Stomach smooth muscle (tissue), 2 donors: ENCODE results near the gene TPST1.

Experiments used
- H3K27ac ChIP-seq: one replicate; pipeline ENCODE4 v1.7.0; 2013; ENCODE audit warnings: mild to moderate bottlenecking, low read length, inconsistent platforms
- H3K27me3 ChIP-seq, 2 donors: one replicate each; pipeline ENCODE4 v1.7.0; 2013; ENCODE audit warnings: low read length in 2 of 2; ENCODE audit not compliant: insufficient read depth in 2 of 2, control insufficient read depth in 1 of 2
- H3K36me3 ChIP-seq, 2 donors: one replicate each; pipeline ENCODE4 v1.7.0; 2013; ENCODE audit warnings: low read length in 2 of 2; ENCODE audit not compliant: control insufficient read depth in 2 of 2, insufficient read depth in 2 of 2
- H3K4me1 ChIP-seq: one replicate; pipeline ENCODE4 v1.7.0; 2013; ENCODE audit warnings: low read length; ENCODE audit not compliant: control insufficient read depth, insufficient read depth
- H3K4me3 ChIP-seq, 2 donors: one replicate each; pipeline ENCODE4 v1.7.0; 2013; ENCODE audit warnings: low read length in 2 of 2
- H3K9ac ChIP-seq, 2 donors: one replicate each; pipeline ENCODE4 v1.7.0; 2013; ENCODE audit warnings: low read length in 2 of 2, mild to moderate bottlenecking in 1 of 2
- H3K9me3 ChIP-seq, 2 donors: one replicate each; pipeline ENCODE4 v1.7.0; 2013; ENCODE audit warnings: low read length in 2 of 2; ENCODE audit not compliant: control insufficient read depth in 2 of 2
- donor health status: healthy.
- donor health status: Pancreatic carcinoma.

The TPST1 gene

DNA sequence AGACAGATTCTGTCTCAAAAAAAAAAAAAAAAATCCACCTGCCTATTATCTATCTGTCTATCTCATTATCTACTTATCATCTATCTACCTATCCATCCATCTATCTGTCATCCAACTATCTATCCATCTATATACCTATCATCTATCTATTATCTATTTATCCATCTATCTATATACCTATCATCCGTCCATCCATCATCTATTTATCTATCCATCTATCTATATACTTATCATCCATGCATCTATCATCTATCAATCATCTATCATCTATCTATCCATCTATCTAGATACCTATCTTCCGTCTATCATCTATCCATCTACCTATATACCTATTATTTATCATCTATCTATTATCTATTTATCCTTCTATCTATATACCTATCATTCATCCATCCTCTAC is 16.5 kb upstream of the TPST1 start:
- no peaks in the 10 kb centered on the region for H3K36me3 ChIP-seq
- no peak overlapping the region for H3K27ac ChIP-seq
- no peaks in the 10 kb centered on the region for H3K4me1 ChIP-seq
- peaks cover 0 to 4% of the 10 kb centered on the region in 2 donors for H3K9me3 ChIP-seq
- no peaks in the 10 kb centered on the region for H3K27me3 ChIP-seq
- no peak overlapping the region for H3K4me3 ChIP-seq
- H3K9ac ChIP-seq = no peak overlapping the region

- Histone ChIP-seq H3K4me3 (no peak overlapping the region), H3K27ac (no peak overlapping the region), H3K27me3 (no peaks in the 10 kb centered on the region)
These were observed 15.2 kb upstream of the TPST1 start for GRCh38 chr7:66189695-66190503.

GRCh38 chr7:66190504-66190857 is 14.7 kb upstream of the TPST1 start:
- no peaks in the 10 kb centered on the region for H3K4me1 ChIP-seq
- H3K9ac ChIP-seq = no peak overlapping the region
- H3K9me3 ChIP-seq = peaks cover 0 to 4% of the 10 kb centered on the region in 2 donors
- no peak overlapping the region for H3K4me3 ChIP-seq
- no peaks in the 10 kb centered on the region for H3K27me3 ChIP-seq
- H3K27ac ChIP-seq = no peak overlapping the region
- H3K36me3 ChIP-seq = no peaks in the 10 kb centered on the region

More at GRCh38 chr7:66189695-66190503, 15.2 kb upstream of the TPST1 start:
- H3K9ac ChIP-seq = no peak overlapping the region
- peaks cover 0 to 4% of the 10 kb centered on the region in 2 donors for H3K9me3 ChIP-seq
- no peaks in the 10 kb centered on the region for H3K36me3 ChIP-seq
- no peaks in the 10 kb centered on the region for H3K4me1 ChIP-seq

DNA sequence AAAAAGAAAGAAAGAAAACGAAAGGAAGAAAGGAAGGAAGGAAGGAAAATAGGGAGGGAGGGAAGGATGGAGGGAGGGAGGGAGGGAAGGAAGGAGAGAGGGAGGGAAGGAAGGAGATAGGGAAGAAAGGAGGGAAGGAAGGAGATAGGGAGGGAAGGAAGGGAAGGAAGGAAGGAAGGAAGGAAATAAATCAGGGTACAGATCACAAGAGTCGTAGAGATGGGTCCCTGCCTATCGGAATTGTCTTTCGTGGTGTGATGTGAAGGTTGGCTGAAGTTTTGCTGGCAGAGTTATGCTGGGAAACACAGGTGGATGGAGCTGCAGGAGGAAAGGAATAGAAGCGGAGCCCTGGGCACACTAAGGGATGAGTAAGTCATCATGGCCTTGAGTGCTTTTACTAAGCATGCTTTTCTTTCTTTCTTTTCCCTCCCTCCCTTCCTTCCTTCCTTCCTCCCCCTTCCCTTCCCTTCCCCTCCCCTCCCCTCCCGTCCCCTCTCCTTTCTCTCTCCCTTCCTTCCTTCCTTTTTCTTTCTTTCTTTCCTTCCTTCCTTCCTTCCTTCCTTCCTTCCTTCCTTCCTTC is 11.9 kb upstream of the TPST1 start:
- H3K27me3 ChIP-seq = no peaks in the 10 kb centered on the region
- H3K9me3 ChIP-seq = no peaks in the 10 kb centered on the region
- no peak overlapping the region for H3K9ac ChIP-seq
- H3K4me3 ChIP-seq = no peak overlapping the region
- no peaks in the 10 kb centered on the region for H3K4me1 ChIP-seq
- no peak overlapping the region for H3K27ac ChIP-seq
- H3K36me3 ChIP-seq = no peaks in the 10 kb centered on the region

- Histone ChIP-seq H3K4me3 (no peak overlapping the region), H3K9ac (no peak overlapping the region), H3K27me3 (no peaks in the 10 kb centered on the region), H3K27ac (no peak overlapping the region), H3K4me1 (no peaks in the 10 kb centered on the region), H3K9me3 (no peaks in the 10 kb centered on the region), H3K36me3 (no peaks in the 10 kb centered on the region)
These were observed 6.7 kb upstream of the TPST1 start for GRCh38 chr7:66198469-66198868.

- Histone ChIP-seq H3K4me3 (no peak overlapping the region), H3K27me3 (no peaks in the 10 kb centered on the region), H3K27ac (no peak overlapping the region), H3K9ac (no peak overlapping the region), H3K36me3 (no peaks in the 10 kb centered on the region), H3K9me3 (no peaks in the 10 kb centered on the region), H3K4me1 (no peaks in the 10 kb centered on the region)
These were observed 6.2 kb upstream of the TPST1 start for GRCh38 chr7:66198956-66199355.

DNA sequence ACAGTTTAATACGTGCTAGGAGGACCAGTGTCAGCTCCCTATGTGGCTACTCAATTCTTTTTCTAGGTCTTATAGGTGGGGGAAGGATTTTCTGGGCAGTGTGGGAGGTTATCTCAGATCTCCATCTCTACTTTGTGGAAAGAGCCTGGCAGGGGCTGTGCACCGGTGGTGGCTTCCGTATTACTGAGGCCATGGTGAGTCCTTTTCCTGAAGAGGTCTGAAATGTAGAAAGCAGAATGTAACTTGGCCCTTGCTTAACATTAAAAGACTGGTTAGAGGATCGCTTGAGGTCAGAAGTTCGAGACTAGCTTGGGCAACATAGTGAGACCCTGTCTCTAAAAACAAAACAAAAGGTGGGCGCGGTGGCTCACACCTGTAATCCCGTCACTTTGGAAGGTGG is 2.7 kb upstream of the TPST1 start:
- no peaks in the 10 kb centered on the region for H3K27me3 ChIP-seq
- no peaks in the 10 kb centered on the region for H3K9me3 ChIP-seq
- peaks cover 14% of the 10 kb centered on the region for H3K4me1 ChIP-seq
- no peak overlapping the region for H3K4me3 ChIP-seq
- H3K27ac ChIP-seq = no peak overlapping the region
- H3K36me3 ChIP-seq = no peaks in the 10 kb centered on the region
- H3K9ac ChIP-seq = no peak overlapping the region

- Histone ChIP-seq H3K27me3 (no peaks in the 10 kb centered on the region), H3K4me1 (peaks cover 14% of the 10 kb centered on the region), H3K36me3 (peaks cover 0 to 2% of the 10 kb centered on the region in 2 donors), H3K4me3 (peak overlapping the region; percentile 84 to 90), H3K9ac (peak overlapping the region; percentile 71 to 76), H3K9me3 (no peaks in the 10 kb centered on the region), H3K27ac (no peak overlapping the region)
These were observed 582 bp downstream of the TPST1 start for GRCh38 chr7:66205741-66206090.

DNA sequence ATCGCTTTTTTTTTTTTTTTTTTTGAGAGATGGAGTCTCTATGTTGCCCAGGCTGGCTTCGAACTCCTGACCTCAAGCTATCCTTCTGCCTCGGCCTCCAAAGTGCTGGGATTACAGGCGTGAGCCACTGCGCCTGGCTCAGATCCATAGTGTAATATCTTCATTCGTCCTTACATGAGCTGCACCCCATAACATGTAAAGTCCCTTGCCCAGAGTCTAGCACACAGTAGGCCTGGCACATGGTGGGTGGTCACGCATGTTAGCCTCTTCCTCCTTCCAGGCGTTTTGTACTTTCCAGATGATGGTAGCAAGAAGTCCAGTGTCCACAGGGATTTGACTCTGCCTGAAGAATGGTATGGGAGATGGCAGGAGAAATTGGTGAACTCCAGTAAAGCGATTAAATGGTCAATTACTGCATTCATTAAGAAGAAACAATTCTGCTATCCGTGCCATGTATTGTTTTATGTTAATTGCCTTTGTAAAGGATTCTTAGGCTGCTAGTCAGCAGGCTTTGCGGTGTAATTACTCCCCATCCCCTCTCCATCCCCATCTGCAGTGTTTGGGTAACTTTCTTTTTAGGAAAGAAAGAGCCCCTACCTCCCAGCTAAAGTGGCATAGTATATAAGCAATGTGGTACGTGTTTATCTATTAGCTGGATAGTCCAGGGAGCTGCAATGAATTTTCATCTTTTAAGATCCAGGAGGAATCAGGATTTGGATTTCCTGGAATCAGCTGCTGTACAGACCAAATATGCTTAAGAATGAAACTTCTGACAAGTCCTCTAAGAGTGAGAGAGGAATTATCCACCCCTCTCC is 1.2 kb downstream of the TPST1 start:
- H3K36me3 ChIP-seq = peaks cover 0 to 2% of the 10 kb centered on the region in 2 donors
- no peaks in the 10 kb centered on the region for H3K9me3 ChIP-seq
- no peak overlapping the region for H3K27ac ChIP-seq
- peak overlapping the region; percentile 84 to 90 for H3K4me3 ChIP-seq
- H3K9ac ChIP-seq = peak overlapping the region; percentile 30 to 71
- no peaks in the 10 kb centered on the region for H3K27me3 ChIP-seq
- peaks cover 14% of the 10 kb centered on the region for H3K4me1 ChIP-seq

GRCh38 chr7:66206934-66207240 is 1.8 kb downstream of the TPST1 start:
- Histone ChIP-seq H3K27me3 (no peaks in the 10 kb centered on the region), H3K9ac (peak overlapping the region in 1 of 2 donors; percentile 30), H3K9me3 (no peaks in the 10 kb centered on the region), H3K36me3 (peaks cover 0 to 2% of the 10 kb centered on the region in 2 donors), H3K4me3 (peak overlapping the region; percentile 84 to 90), H3K4me1 (peaks cover 14% of the 10 kb centered on the region), H3K27ac (no peak overlapping the region)
